NCI-H2196 treated with DMSO at 0.1 percent for 48 hours (cell line): Measurements from ENCODE around the gene ASTN2.

ENCODE experiments used
- DNase-seq: peaks from one replicate; lab custom pipeline; 2025; ENCODE audit not compliant: unreplicated experiment; lab: John Stamatoyannopoulos, UW

ASTN2 gene

DNA sequence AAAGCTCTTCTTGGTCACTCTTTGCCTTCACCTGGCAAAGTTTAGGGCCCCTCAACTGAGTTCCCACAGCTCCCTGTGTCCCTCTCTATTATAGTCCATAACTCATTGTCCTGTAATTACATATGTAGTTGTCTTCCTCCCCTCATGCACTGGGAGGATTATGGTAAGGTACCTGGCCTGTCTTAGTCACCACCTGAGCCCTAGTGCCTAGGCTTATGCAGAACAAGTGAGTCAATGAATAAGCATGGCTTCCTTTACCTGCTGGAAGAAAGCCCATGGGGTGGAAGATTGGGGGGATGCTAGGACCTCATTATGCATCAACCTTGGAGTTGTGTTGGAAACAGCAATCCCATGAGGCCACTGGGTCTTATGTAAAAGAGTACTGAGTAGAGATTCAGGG, 915.4 kb downstream of the ASTN2 start:
- no peak for DNase-seq

DNA sequence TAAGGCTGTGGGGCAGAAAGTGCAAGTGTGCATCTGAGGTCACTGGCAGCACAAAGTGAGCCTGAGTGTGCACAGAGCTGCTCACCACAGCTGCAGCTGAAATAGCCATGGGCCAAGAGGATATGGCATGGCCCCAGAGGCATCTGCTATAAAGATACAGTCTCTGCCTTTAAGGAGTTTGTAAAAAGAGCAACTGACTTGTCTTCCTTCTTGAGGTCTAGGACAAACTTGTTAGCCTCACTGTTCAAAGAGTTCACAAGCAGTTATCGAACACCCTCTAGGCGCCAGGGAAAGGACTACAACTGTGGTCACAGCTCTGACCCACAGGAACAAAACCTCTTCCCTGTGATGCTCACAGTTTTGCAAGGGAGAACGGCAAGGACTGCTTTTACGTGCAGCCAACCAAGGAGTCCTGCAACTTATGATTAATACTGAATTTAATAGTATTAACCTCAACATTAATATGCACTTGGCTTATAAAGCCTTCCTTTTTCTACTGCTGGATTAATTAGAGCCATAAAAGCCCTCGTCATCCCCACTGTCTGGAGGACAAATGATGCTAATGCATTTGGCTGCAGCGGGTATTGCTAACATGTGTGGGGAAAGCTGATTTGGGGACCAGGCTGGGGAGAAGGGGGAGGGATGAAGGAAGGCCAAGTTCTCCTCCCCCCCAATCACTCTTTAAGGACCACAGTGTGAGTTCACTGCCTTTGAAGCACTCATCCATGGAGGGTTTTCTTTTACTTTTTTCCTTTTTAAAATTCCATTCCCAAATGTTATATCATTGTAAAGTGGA, 917.6 kb downstream of the ASTN2 start:
- DNase-seq = no peak

DNA sequence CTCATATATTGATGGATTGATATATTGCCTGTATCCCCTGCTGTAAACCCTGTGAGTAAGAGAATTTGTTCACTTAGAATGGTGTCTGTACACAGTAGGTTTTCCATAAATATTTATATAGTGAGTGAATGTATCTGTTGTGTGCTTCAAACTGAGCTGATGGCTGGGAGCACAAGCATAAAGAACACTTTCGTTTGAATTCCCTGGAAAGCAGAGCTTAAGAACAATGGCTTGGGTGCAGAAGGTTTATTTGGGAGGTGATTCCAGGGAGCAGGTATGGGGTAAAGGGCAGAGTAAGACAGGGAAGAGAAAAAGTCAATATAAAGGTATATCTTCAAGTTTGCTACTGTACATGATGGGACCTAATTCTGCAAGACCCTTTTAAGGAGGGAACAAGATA, 918.7 kb downstream of the ASTN2 start:
- DNase-seq = no peak

DNA sequence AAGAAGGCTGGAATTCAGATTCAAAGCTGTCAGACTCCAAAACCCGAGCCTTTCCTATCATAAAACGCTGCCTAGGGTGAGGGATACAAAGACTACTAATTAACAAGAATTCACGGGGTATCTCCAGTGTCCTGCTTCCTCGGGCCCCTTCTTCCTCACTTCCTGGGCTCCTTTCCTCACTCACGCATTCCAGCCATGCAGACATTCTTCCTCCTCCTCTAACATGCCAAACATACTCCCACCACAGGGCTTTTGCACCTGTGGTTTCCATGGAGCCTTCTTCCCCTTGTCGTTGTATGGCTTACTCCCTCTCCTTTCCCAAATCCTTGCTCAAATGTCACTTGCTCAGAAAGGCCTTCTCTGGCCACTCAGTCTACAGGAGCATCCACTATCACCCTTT, 919.1 kb downstream of the ASTN2 start:
- no peak for DNase-seq

DNA sequence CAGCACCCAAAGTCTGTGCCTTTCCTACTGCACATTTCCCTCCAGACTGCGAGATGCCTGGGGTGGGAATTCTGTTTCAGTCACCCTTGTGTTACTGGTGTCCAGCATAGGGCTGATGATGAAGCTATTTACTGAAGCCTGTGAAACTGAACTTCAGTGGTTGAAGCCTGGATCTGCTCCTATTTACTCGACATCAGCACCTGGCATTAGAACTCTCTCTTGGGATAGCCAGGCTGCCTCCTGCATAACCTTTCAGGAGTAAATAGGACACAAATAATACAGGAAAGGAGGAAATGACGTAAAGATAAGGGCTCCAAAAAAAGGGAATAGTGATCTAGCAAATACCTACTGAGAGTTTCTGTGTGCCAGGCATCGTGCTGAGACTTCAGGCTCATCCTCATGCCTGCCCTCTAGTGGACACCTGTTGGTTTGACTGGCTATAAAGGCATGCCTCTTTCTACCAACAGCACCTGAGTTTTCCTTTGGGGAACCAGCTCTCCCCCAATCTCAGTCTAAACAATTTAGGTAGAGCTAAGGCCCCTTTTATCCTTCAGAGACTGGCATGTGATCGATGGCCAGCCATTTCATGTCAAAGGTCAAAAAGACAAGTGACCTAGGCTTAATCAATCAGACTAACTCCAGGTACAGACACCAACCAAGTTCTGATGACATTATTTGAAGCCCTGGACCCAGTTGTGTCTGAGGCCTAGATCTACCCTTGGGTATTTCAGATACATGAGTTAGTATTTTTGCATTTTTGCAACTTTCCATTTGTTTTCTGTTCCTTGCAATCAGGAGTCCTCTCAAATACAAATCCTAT, 919.8 kb downstream of the ASTN2 start:
- no peak for DNase-seq

DNA sequence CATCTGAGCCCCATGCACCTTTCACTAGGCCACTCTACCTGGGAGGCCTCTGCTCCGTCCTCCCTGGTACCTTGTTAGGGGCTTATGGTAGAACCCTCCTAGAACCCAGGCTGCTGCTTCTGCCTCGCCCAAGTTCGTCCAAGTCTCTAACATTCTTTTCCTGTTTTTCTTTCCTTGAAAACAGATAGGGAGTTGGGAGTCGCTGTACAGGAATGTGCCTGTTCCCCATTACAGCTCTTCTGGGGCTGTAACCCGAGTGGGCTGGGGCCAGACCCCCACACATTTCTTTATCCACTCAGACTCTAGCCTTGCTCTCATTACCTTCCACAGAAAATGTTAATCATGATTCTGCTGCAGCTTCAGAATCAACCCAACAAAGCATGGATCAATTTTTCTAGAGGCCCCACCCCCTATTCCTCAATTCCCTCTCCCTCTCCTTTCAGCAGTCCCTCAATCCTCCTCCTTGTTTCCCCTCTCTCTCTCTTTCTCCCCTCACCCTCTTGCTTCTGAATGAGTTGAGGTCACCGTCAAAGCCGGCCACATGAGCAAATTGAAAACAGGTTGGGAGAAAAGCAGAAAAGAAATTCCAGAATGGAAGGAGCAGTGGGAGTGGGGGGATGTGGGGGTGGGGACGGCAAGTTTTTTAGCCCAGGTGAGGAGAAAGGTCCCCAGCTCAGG, 921.5 kb downstream of the ASTN2 start:
- DNase-seq = no peak

DNA sequence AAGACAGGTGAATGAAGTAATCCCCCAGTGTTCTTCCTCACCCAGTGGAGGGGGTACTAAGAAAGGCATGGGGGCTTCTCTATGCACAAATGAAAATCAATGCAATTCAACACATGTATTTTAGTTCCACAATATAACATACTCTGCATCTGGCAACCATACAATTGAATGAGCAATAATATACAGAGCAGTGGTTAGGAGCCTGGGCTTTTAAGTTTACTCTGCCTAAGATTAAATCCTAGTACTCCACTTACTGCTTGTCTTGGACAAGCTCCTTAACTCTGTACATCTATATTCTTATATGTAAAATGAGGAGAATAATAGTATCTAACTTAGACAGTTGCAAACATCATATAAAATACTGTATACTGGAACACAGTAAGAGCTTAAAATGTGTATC, 923.2 kb downstream of the ASTN2 start:
- DNase-seq = no peak

DNA sequence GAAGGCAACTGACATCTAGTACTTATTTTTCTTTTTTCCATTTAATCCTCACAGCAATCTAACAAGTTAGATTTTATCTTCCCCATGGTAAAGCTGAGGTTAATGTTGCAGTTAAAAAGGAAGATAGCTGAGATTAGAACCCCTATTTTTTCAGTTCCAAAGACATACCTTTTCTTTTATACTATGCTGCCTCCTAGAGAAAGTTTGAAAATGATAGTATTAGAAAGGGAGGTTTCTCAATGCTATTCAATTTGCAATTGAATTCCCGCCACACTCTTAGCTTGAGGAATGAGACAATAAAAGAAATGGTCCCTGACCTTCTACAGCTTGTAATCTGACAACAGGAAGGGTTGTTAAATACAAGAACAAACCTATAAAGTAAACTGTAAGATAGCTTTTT, 923.6 kb downstream of the ASTN2 start:
- DNase-seq = no peak

DNA sequence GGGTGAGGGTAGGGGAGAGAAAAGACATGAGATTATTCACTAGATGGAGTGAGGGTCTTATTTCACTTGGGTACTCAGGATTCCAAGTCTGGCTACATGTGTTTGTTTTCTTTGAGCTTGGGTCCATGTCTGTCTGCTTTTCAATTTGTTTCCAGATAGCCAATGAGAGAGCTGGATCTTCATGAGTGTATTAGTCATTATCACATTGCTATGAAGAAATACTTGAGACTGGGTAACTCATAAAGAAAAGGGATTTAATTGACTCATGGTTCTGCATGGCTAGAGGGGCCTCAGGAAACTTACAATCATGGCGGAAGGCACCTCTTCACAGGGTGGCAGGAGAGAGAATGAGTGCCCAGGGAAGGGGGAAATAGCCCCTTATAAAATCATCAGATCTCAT, 924.5 kb downstream of the ASTN2 start:
- no peak for DNase-seq

DNA sequence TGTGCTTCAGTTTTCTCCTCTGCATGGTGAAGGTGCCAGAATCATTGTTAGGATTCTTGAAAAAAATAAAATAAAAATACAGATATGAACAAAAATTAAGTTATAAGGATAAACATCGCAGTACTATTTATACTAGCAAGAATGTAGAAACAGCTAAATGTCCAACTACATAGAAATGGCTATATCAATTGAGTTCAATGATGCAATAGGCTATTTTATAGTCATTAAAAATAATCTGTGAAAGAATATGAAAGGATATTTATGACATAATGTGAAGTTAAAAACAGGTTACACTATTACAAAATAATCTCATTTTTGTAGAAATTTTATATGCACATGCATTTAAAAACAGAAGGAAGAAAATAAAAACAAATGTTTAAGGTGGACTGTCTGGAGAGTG, 926.5 kb downstream of the ASTN2 start:
- no peak for DNase-seq

DNA sequence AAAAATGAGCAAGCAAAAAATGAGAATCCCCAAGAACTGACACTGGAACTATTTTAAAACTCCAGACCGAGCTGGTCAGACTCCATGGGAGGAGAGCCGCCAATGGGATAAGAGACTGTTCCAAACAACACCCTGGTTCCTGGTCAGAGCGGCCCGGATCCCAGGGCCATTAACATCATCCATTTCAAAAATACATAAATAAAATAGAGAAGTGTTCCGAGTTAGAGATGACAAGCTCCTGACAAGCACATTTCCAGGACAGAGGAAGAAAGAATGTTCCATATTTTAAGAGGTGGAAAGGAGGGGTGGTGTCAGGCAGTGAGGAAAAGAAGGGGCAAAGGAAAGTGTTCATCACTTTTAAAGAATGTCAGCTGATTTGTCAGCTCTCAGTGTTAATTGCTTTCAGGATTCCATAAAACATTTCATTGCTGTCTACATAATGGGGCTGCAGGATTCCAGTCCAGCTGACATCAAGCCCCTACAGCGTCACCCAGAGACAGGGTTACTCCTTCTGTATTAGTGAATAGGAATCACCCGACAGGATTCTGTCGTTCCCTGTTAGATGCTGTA, 930.3 kb downstream of the ASTN2 start:
- DNase-seq = no peak

DNA sequence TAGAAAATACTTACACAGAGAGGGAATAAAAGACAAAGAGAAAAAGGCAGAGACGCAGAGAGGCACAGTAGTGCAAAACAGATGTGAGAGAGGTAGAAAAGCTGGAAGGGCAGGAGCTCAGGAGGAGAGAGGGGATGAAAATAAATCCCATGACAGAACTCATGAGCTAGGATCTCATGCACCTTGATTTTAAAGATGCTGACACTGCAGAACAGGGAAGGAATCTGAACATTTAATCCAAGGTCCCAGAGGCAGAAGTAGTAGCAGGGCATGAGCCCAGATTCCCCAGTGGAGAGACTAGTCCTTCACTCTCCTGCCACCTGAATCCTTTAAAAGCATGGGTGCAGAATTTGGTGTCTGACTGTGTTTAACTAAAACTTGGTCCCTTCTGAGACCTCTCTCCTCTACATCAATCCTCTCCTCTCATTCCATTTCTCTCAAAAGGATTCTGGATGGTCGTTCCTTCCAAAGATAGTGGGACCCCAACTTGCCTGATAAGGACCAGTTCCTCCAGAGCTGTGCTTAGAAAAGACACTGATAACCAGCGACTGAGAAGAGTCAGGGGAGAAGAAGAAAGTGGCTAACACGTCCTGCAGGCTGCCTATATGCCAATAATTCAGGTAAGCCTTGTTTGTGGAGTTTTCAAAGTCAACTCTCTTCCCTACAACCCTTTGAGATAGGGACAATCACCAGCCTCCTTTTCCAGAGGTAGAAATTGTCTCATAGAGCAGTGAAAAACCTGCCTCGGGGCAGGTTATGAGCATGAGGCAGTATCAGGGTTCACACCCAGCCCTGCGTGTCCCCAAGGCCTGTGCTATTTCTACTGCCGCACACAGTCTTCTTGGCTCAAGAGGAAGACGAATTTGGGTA, 931.0 kb downstream of the ASTN2 start:
- DNase-seq = no peak

DNA sequence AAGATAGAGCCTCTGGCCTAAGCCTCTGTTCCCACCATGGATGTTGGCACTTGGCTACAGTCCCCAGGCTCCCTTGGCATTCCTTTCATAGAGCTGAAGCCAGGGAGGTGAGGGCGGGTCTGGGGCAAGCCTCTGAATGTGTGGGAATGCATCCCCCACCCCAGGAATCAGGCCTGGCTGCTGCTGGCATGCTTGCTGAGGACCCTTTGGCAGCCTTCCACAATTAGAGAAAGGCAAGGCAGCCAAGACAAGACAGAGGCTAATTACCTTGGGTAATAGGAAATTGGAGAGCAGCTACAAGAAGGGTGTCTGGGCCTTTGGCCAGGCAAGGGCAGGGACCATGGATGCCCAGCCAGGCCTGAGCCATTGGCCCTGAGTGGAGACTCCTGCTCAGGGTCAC, 932.1 kb downstream of the ASTN2 start:
- DNase-seq = peak; percentile 41

DNA sequence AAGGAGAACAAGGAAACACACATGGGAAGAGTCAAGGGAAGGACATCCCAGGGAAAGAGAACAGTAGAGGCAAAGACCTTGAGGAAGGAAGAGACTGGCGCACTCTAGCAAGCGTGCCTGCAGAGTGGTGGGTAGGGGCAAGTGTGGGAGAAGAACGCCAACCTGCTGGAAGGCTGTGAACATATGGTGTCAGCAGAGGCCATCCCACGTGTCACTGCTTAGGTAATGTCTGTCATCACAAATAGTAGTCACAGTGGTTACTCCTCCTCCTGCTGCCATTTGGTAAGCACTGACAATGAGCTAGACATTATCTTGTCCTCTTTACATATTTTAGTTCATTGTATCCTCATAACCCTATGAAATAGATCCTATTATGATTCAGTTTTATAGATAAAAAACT, 934.2 kb downstream of the ASTN2 start:
- no peak for DNase-seq

DNA sequence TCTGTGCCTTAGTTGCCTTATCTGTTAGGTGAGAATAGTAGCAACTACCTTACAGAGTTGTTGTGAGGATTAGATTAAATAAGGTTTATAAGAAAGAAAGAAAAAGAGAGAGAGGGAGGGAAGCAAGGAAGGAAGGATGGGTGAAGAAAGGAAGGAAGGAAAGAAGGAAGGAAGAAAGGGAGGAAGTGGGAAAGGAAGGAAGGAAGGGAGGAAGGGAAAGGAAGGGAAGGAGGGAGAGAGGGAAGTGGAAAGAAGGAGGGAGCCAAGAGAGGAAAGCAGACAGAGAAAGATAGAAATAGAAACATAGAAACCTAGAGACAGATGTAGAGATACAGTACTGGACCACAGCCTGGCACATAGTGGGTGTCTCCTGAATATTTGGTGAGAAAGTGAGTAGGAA, 934.9 kb downstream of the ASTN2 start:
- no peak for DNase-seq

DNA sequence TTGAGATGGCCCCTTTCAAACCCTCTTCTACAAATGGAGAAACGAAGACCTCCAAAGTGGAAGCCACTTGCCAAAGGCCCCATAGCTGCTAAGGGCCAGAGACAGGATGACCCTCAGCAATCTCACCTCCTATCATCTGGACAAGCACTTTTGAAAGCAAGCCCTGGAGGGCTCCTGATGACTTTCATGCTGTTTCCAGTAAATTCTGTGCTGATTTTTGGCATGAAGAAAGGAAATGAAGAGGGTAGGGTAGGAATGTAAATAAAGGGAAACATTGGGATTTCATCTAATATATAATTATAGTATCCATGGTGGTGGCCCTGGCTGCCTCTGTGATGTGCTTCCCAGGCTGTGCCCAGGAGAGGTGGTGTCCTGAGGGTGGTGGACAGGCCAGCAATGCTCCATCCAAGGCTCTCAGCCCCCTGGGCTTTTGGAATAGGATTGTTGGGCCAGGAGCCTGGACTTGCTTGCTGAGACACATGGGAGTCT, 935.8 kb downstream of the ASTN2 start:
- no peak for DNase-seq

DNA sequence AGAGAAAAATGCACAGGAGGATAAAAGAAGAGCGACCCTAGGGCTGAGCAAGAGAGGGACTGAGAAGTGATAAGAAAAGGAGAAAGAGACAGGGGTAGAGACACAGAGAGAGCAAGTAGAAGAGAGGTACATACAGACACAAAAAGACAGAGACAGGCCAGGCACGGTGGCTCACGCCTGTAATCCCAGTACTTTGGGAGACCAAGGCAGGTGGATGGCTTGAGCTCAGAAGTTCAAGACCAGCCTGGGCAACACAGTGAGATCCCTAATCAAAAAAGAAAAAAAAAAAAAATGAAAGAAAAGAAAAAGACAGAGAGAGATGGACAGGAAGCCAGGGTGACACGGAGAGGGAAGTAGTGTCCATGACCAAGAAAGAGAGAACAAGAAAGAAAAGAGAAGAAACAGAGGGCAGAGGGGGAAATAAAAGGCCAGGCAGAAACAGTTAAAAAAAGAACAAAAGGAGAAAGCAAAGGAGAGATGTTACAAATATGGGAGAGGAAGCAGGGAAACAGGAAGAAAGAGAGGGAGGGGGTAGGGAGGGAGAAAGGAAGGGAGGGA, 937.2 kb downstream of the ASTN2 start:
- no peak for DNase-seq

DNA sequence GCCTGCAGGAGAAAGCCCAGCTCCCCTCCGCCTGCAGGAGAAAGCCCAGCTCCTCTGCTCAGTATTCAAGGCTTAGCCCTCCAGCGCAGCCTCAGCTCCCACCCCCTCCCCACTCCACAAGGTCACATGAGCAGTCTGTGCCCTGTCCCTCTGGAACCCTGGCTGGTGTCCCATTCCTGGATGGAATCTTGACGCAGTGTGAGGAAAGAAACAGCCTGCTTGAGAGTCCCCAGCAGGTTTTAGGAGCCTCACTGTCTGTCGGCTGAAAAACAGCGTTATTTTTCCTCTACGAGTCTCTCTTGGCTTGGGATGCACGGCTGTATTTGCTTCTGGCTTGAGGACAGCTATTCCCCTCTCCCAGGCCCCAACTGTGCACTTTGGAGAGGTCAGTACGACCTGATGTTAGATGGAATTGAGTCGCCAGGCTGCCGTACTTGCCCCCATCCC, 937.9 kb downstream of the ASTN2 start:
- no peak for DNase-seq

DNA sequence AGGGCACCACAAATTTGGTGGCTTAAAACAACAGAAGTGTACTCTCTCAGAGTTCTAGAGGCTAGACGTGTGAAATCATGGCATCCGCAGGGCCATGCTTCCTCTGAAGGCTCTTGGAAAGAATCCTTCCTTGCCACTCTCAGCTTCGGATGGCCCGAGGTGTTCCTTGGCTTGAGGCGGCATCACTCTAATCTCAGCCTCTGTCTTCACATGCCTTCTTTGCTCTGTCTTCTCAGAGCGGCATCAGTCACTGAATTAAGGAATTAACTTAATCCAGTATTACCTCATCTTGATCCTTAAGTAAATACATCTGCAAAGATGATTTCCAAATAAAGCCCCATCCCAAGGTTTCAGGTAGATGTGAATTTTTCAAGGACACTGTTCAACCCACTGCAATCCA, 938.9 kb downstream of the ASTN2 start:
- DNase-seq = no peak

DNA sequence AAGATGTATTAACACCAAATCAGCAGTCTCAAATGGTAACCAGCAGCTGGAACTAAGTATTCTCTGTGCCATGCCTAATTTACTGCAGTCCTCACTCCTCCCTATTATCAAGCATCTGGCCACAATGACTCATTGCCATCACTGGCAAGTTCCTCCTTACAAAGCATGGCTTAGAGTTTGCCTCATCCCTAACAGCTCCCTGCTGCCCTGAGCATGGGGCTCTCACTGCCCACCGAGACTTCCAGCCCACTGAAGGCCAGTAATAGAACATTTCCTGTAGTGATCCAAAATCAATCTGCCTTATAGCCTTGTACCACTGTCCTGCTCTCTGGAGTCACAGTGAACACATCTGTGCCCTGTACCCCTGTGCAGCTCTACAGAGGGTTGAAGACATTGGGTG, 939.7 kb downstream of the ASTN2 start:
- DNase-seq = no peak
